IPS DF 4.7 (cell line): ENCODE results near the gene MMP24OS.

Source experiments
- DNase-seq: peaks from one replicate; pipeline ENCODE4 v3.0.0-alpha.2; 2013; ENCODE audit warnings: low spot score; ENCODE audit errors: extremely low read depth

The MMP24OS gene

GRCh38 chr20:35306931-35307517 is 29.1 kb upstream of the MMP24OS start:
- peak; percentile 69 for DNase-seq

- no peak for DNase-seq
Measured at GRCh38 chr20:35305682-35306556, 28.0 kb upstream of the MMP24OS start.

GRCh38 chr20:35304956-35305355 is 27.0 kb upstream of the MMP24OS start:
- DNase-seq, result no peak

GRCh38 chr20:35303735-35304491 is 26.0 kb upstream of the MMP24OS start:
- DNase-seq, result peak; percentile 89

- DNase-seq, result no peak
Measured at GRCh38 chr20:35303382-35303734, 25.4 kb upstream of the MMP24OS start.

DNA sequence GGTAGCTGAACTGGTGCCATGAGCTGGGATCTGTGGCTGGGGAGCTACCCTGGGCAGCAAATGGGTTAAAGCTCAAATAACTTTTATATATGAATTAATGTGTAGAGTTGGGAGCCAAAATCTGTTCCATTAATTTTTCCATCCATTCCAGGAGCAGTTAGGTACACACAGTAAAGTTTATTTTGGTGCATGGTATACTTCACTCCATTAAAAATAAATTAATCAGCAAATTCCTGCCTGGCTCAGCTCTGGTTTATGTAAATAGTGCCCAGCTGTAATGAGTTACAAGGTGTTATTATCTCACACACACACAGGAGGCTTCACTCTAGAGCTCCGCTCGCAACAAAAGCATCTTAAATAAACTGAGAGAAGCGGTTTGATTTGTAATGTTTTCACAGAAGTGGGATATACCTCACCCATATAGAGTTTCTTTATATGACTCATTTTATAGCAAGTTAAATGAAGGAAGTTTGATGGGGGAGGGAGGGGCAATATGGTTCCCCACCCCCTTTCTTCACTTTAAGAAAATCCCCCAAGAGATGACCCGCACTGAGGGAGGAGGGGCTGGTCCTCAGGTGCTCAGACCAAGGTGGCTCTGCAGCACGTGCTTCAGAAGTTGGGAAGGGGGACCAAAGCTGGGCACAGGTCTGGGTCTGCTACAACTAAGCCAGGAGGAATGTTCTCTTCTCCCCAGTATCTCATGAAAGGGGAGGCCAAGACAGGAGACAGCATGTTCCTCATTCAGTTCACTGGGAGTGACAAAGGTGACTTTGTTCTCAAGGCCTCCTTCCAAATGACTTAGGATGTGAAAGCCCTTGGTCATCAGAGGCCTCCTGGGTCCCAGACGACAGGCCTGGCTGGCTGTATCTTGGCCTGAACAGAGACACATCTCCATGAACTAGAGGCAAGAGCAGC is 24.8 kb upstream of the MMP24OS start:
- no peak for DNase-seq

DNA sequence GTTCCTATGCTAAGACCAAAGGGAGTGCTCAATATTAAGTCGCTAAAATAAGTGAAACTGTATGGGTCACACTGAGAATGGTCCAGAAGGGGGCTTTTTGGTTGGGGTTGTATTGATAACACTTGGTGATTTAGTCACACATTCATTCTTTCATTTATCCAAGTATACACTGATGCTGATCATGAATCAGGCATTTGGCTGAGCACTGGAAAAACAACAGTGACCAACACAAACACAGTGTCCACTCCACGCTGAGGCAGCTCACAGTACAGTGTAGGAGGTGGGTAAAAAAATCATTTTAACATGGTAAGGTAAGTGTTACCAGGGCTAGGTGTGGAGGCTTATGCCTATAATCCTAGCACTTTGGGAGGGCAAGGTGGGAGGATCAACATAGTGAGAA is 23.5 kb upstream of the MMP24OS start:
- DNase-seq, result no peak

DNA sequence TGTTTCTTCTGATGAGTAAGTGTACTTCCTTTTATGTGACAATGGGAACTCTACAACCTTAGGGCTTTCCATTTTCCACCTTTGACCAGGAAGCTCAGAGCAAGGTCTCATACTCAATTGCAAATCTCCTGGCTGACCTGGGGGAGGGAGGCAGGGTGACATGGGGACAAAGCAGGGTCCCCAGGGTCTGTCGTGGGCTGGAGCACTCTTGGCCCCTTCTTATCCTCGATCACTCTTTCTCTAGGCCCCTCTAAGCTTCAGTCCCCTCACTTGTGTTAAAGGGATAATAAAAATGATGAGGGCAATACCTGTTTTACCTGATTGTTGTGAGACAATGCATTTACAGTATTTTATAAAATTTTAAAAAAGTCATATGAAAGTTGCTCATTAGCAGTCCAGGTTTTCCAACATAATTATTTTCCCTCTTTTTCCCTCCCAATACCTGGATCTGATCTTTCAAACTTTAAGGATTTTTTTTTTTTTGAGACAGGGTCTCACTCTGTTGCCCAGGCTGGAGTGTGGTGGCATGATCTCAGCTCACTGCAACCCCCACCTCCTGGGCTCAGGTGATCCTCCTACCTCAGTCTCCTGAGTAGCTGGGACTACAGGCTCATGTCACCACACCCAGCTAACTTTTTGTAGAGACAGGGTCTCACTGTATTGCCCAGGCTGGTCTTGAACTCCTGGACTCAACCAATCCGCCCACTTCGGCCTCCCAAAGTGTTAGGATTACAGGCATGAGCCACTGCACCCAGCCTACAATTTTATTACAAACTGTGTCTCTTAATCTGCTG is 22.7 kb upstream of the MMP24OS start:
- no peak for DNase-seq

- no peak for DNase-seq
Measured at GRCh38 chr20:35299780-35300179, 21.9 kb upstream of the MMP24OS start.

DNA sequence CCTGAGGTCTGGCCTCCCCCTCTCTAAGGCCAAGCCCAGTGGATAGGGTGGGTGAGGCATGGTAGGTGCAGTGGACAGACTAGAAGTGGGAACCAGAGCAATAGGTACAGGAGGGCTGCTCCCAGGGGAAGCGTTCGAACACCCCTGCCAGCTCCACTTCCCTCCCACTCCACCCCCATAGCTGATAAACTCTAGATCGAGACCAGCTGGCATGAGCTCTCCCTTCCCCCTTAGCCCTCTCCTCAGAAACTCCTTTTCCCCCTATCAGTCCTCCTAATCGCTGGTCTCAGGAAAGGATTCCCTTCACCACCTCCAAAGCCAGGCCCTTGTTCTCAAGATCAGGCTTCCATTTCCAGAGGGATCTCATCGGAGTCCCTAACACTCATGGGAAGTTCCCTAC is 20.3 kb upstream of the MMP24OS start:
- no peak for DNase-seq

DNA sequence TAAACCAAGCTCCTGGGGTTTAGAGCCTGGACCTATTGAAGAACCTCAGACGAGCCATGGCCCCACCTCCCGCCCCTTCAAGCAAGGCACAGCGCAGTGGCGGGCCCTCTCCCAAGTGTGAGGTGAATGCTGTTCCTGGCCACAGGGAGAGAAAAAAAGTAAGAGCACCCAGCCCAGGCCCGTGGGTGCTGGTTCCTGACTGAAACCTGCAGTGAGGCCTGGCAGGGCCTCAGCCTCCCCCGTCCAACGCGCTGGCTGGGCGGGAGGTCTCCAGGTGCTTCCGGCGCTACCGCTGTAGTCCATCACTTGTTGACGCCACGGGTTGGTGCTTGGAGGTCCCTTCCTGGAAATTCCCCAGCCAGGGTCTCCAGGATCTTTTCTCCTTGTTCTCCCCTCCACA is 19.8 kb upstream of the MMP24OS start:
- no peak for DNase-seq

DNA sequence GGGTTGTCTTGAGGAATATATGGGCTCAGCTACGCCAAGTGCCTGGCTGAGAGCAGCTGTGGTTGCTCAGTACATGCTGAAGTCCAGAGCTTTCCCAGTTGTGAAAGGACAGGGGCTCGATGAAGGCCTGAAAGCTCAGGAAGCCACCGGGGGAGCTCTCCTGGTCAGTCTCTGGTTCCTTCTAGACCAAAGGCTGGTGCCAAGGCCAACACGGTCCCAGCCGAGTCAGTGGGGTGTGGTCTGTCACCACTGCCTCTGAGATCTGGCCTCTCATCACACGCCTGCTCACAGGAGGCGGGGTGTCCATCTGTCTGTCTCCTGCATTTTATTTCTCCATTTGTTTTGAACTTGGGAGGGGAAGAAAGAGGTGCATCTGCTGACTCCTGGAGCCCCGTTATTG is 19.2 kb upstream of the MMP24OS start:
- DNase-seq, result no peak

GRCh38 chr20:35296101-35296554 is 18.2 kb upstream of the MMP24OS start:
- DNase-seq, result no peak

GRCh38 chr20:35295674-35296073 is 17.8 kb upstream of the MMP24OS start:
- DNase-seq, result no peak

GRCh38 chr20:35295058-35295457 is 17.1 kb upstream of the MMP24OS start:
- DNase-seq, result no peak

DNA sequence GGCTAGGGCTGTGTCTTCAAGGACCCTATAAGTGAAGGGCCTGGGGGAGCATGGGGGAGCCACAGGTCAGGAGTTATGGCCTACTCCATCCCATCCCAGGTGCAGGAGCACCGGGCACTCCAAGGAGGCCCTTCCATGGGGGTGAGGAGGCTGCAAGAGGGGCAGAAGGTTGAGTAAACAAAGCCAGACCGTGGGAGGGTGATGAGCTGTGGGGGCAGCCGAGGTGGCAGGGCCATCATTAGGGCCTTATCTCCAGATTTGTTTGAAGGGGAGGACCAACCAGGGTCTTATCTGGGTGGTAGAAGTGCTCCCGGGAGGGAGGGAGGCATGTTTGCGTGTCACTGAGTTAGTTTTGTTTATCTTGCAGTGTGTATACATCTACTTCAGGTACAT is 16.4 kb upstream of the MMP24OS start:
- no peak for DNase-seq

DNA sequence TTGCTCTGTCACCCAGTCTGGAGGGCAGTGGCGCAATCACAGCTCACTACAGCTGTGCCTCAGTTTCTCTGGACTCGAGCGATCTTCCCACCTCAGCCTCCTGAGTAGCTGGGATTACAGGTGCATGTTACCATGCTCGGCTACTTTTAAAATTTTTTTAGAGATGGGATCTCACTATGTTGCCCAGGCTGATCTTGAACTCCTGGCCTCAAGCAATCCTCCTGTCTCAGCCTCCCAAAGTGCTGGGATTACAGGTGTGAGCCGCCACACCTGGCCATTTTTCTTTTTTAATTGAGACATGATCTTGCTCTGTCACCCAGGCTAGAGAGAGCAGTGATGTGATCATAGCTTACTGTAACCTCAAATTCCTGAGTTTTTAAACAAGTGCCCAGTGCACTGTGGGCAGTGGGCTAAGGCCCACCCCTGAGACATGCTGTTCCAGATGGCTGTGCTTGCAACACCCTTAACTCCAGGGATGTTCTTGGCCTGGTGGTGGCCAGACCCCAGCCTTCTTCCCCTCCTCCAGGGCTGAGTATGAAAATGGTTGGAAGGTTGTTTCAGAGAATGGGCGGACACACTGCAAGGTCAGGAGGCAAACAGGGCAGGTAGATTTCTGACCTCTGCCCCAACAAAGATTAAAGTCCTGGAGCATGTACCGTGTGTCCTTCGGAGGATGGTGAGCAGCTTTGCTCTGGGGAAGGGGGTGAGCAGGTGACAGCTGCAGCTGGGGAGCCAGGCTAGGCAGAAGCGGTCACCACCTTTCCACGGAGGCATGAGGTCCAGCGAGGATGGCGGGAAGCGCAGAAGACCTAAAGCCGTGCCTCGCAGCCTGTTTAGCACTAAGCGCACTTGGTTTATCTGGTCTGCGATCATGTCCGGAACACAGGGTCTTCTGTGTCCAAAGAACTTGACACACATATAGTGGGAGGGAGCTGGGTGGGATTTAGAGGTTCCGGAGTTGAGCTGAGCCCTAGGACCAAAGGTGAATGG is 15.7 kb upstream of the MMP24OS start:
- DNase-seq, result no peak

GRCh38 chr20:35292504-35293285 is 14.8 kb upstream of the MMP24OS start:
- no peak for DNase-seq
